HG02678 (cell line): Measurements from ENCODE around the gene FES.

Experiments
- ATAC-seq: cut with Tn5 transposase; IDR thresholded peaks from one replicate; pipeline ENCODE4 v1.9.1; 2021; ENCODE audit warnings: mild to moderate bottlenecking, moderate library complexity; ENCODE audit not compliant: unreplicated experiment

Gene FES

GRCh38 chr15:90875549-90875981 lies 8.7 kb upstream of the FES start:
- ATAC-seq, result no peak

GRCh38 chr15:90876046-90876445 lies 8.3 kb upstream of the FES start:
- ATAC-seq, result no peak

GRCh38 chr15:90876512-90877170 lies 7.7 kb upstream of the FES start:
- no peak for ATAC-seq

GRCh38 chr15:90877315-90877714 lies 7.0 kb upstream of the FES start:
- ATAC-seq, result no peak

- ATAC-seq, result no peak
These were observed 6.3 kb upstream of the FES start for GRCh38 chr15:90877996-90878395.

- no peak for ATAC-seq
These were observed 5.6 kb upstream of the FES start for GRCh38 chr15:90878660-90879059.

- ATAC-seq, result no peak
These were observed 4.5 kb upstream of the FES start for GRCh38 chr15:90879730-90880366.

GRCh38 chr15:90880381-90881145 lies 3.7 kb upstream of the FES start:
- no peak for ATAC-seq

GRCh38 chr15:90881181-90881977 lies 2.9 kb upstream of the FES start:
- ATAC-seq, result no peak

GRCh38 chr15:90881978-90882721 lies 2.2 kb upstream of the FES start:
- no peak for ATAC-seq

GRCh38 chr15:90882781-90883525 lies 1.4 kb upstream of the FES start:
- ATAC-seq, result no peak

GRCh38 chr15:90883526-90883975 lies 753 bp upstream of the FES start:
- no peak for ATAC-seq

- no peak for ATAC-seq
These were observed 571 bp downstream of the FES start for GRCh38 chr15:90884719-90885431.

- peak; percentile 45 for ATAC-seq
These were observed 1.4 kb downstream of the FES start for GRCh38 chr15:90885432-90886290.

GRCh38 chr15:90886291-90886614 lies 1.9 kb downstream of the FES start:
- ATAC-seq, result no peak

- no peak for ATAC-seq
These were observed 2.8 kb downstream of the FES start for GRCh38 chr15:90887037-90887481.

- no peak for ATAC-seq
These were observed 5.0 kb downstream of the FES start for GRCh38 chr15:90889313-90889730.
